Stimulated activated CD4-positive, alpha-beta T cell treated with anti-CD3 and anti-CD28 coated beads, Interleukin-15, amount 100 ng/mL, for 48 hours (primary cell): ENCODE data around the gene TTF2.
A peak's percentile ranks its signal among the peaks of the same experiment; 100 is the strongest.
"Not testable (repeated sequence)": the region's sequence is repeated elsewhere in the genome, so short reads cannot be mapped to it uniquely, and the experiment has no call there.

Source experiments
- DNase-seq, 2 donors: peaks; one replicate each; pipeline ENCODE4 v3.0.0-alpha.2; 2020; ENCODE audit warnings: low read depth in 2 of 2

TTF2 gene

GRCh38 chr1:117093870-117094621, 33.9 kb downstream of the TTF2 start:
- DNase-seq, result no peak

- no peak for DNase-seq
Measured at GRCh38 chr1:117094841-117095604, 34.9 kb downstream of the TTF2 start.

GRCh38 chr1:117096951-117097408, 36.9 kb downstream of the TTF2 start:
- no peak for DNase-seq

- DNase-seq, result no peak
Measured at GRCh38 chr1:117097443-117097842, 37.3 kb downstream of the TTF2 start.

GRCh38 chr1:117098287-117098890, 38.3 kb downstream of the TTF2 start:
- no peak for DNase-seq

GRCh38 chr1:117101334-117101733, 41.2 kb downstream of the TTF2 start:
- DNase-seq, result no peak

GRCh38 chr1:117101858-117102257, 41.7 kb downstream of the TTF2 start:
- DNase-seq, result not testable (repeated sequence)

- no peak for DNase-seq
Measured at GRCh38 chr1:117104986-117105385, 44.9 kb downstream of the TTF2 start.

- no peak for DNase-seq
Measured at GRCh38 chr1:117105722-117106121, 45.6 kb downstream of the TTF2 start.

GRCh38 chr1:117106478-117106877, 46.4 kb downstream of the TTF2 start:
- no peak for DNase-seq

GRCh38 chr1:117107364-117107763, 47.2 kb downstream of the TTF2 start:
- DNase-seq, result no peak

GRCh38 chr1:117110774-117111173, 50.6 kb downstream of the TTF2 start:
- DNase-seq, result no peak

- DNase-seq, result no peak
Measured at GRCh38 chr1:117112047-117112717, 52.1 kb downstream of the TTF2 start.

GRCh38 chr1:117113199-117113598, 53.1 kb downstream of the TTF2 start:
- no peak for DNase-seq

GRCh38 chr1:117114877-117115276, 54.8 kb downstream of the TTF2 start:
- DNase-seq, result no peak

GRCh38 chr1:117116090-117116783, 56.1 kb downstream of the TTF2 start:
- DNase-seq, result no peak

- DNase-seq, result no peak
Measured at GRCh38 chr1:117116784-117117130, 56.6 kb downstream of the TTF2 start.

GRCh38 chr1:117117697-117118096, 57.6 kb downstream of the TTF2 start:
- DNase-seq, result no peak

- no peak for DNase-seq
Measured at GRCh38 chr1:117118137-117118536, 58.0 kb downstream of the TTF2 start.

GRCh38 chr1:117119144-117119543, 59.0 kb downstream of the TTF2 start:
- not testable (repeated sequence) for DNase-seq

- peak in 1 of 2 donors; percentile 8 for DNase-seq
Measured at GRCh38 chr1:117120774-117121588, 60.9 kb downstream of the TTF2 start.
